Measurements from ENCODE around the gene EVPL. TPM values are rescaled to one million over a fixed set of nuclear protein-coding genes. Genes with fewer than 3 reads are reported as not detected.

Gene EVPL
- total and polyA plus RNA-seq, 2 of the 13 experiments (the other 11 are each of a cell fraction or from before 2014, with no cell fraction given) = 2.1 to 8.2 TPM

DNA sequence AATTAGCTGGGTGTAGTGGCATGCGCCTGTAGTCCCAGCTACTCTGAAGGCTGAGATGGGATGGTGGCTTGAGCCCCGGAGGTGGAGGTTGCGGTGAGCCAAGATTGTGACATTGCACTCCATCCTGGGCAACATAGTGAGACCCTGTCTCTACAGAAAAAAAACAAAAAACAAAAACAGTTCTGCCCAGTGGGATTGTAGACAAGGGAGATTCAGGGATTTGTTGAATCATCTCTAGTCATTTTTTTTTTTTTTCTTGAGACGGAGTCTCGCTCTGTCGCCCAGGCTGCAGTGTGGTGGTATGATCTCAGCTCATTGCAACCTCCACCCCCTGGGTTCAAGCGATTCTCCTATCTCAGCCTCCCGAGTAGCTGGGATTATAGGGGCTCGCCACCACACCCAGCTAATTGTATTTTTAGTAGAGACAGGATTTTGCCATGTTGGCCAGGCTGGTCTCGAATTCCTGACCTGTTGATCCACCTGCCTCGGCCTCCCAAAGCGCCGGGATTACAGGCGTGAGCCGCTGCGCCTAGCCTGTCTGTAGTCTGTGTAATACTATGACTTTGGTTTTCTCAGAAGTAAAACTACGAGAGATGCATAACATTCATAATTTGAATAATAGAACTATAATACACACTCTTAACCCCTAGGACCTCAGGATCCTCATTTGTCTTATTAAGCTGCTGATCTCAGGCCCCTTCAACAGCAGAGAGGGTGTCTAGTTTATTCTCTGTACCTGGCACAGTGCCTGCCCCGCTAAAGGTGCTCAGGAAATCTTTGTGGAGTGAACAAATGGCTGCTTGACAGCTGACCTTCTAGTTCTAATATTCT is 46.7 kb downstream of the EVPL start (continued):
- TF ChIP-seq, protein P1, sequence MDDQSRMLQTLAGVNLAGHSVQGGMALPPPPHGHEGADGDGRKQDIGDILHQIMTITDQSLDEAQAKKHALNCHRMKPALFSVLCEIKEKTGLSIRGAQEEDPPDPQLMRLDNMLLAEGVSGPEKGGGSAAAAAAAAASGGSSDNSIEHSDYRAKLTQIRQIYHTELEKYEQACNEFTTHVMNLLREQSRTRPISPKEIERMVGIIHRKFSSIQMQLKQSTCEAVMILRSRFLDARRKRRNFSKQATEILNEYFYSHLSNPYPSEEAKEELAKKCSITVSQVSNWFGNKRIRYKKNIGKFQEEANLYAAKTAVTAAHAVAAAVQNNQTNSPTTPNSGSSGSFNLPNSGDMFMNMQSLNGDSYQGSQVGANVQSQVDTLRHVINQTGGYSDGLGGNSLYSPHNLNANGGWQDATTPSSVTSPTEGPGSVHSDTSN (CRISPR knock-in tag; IDR thresholded peaks at IDR 0.05; ENCODE audit: borderline replicate concordance) = no peak
- TF ChIP-seq, protein P2, sequence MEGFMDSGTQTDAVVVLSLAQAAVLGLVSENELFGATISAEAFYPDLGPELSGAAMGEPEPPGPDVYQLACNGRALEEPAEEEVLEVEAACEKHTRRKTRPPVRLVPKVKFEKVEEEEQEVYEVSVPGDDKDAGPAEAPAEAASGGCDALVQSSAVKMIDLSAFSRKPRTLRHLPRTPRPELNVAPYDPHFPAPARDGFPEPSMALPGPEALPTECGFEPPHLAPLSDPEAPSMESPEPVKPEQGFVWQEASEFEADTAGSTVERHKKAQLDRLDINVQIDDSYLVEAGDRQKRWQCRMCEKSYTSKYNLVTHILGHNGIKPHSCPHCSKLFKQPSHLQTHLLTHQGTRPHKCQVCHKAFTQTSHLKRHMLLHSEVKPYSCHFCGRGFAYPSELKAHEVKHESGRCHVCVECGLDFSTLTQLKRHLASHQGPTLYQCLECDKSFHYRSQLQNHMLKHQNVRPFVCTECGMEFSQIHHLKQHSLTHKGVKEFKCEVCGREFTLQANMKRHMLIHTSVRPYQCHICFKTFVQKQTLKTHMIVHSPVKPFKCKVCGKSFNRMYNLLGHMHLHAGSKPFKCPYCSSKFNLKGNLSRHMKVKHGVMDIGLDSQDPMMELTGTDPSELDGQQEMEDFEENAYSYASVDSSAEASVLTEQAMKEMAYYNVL (CRISPR knock-in tag; IDR thresholded peaks at IDR 0.05; ENCODE audit: borderline replicate concordance) = no peak
- TF ChIP-seq KAT8 (CRISPR knock-in tag; IDR thresholded peaks at IDR 0.05) (no peak), HMG20B (CRISPR knock-in tag; conservative IDR thresholded peaks at IDR 0.05) (no peak), ISL2 (CRISPR knock-in tag; IDR thresholded peaks at IDR 0.05) (no peak), ZNF547 (CRISPR knock-in tag; IDR thresholded peaks at IDR 0.05) (no peak), MATR3 (CRISPR knock-in tag; IDR thresholded peaks at IDR 0.05) (no peak), FOXC1 (CRISPR knock-in tag; IDR thresholded peaks at IDR 0.05; ENCODE audit: borderline replicate concordance) (no peak), SETDB1 (CRISPR knock-in tag; IDR thresholded peaks at IDR 0.05; ENCODE audit: borderline replicate concordance) (no peak), ZNF121 (CRISPR knock-in tag; IDR thresholded peaks at IDR 0.05) (peak; percentile 99)
- TF ChIP-seq, protein P3, sequence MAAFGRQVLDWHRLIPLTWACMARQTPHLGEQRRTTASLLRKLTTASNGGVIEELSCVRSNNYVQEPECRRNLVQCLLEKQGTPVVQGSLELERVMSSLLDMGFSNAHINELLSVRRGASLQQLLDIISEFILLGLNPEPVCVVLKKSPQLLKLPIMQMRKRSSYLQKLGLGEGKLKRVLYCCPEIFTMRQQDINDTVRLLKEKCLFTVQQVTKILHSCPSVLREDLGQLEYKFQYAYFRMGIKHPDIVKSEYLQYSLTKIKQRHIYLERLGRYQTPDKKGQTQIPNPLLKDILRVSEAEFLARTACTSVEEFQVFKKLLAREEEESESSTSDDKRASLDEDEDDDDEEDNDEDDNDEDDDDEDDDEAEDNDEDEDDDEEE (CRISPR knock-in tag; IDR thresholded peaks at IDR 0.05) = no peak
- TF ChIP-seq, protein P4, sequence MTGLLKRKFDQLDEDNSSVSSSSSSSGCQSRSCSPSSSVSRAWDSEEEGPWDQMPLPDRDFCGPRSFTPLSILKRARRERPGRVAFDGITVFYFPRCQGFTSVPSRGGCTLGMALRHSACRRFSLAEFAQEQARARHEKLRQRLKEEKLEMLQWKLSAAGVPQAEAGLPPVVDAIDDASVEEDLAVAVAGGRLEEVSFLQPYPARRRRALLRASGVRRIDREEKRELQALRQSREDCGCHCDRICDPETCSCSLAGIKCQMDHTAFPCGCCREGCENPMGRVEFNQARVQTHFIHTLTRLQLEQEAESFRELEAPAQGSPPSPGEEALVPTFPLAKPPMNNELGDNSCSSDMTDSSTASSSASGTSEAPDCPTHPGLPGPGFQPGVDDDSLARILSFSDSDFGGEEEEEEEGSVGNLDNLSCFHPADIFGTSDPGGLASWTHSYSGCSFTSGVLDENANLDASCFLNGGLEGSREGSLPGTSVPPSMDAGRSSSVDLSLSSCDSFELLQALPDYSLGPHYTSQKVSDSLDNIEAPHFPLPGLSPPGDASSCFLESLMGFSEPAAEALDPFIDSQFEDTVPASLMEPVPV (CRISPR knock-in tag; IDR thresholded peaks at IDR 0.05) = no peak
- TF ChIP-seq, protein P5, sequence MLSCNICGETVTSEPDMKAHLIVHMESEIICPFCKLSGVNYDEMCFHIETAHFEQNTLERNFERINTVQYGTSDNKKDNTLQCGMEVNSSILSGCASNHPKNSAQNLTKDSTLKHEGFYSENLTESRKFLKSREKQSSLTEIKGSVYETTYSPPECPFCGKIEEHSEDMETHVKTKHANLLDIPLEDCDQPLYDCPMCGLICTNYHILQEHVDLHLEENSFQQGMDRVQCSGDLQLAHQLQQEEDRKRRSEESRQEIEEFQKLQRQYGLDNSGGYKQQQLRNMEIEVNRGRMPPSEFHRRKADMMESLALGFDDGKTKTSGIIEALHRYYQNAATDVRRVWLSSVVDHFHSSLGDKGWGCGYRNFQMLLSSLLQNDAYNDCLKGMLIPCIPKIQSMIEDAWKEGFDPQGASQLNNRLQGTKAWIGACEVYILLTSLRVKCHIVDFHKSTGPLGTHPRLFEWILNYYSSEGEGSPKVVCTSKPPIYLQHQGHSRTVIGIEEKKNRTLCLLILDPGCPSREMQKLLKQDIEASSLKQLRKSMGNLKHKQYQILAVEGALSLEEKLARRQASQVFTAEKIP (CRISPR knock-in tag; IDR thresholded peaks at IDR 0.05; ENCODE audit: borderline replicate concordance) = no peak
- TF ChIP-seq, protein P6, sequence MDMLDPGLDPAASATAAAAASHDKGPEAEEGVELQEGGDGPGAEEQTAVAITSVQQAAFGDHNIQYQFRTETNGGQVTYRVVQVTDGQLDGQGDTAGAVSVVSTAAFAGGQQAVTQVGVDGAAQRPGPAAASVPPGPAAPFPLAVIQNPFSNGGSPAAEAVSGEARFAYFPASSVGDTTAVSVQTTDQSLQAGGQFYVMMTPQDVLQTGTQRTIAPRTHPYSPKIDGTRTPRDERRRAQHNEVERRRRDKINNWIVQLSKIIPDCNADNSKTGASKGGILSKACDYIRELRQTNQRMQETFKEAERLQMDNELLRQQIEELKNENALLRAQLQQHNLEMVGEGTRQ (IDR thresholded peaks at IDR 0.05; ENCODE audit: low read depth, low read length) = no peak
- TF ChIP-seq, protein P6 (CRISPR knock-in tag; IDR thresholded peaks at IDR 0.05; ENCODE audit: borderline replicate concordance) = no peak
- TF ChIP-seq, protein P7, sequence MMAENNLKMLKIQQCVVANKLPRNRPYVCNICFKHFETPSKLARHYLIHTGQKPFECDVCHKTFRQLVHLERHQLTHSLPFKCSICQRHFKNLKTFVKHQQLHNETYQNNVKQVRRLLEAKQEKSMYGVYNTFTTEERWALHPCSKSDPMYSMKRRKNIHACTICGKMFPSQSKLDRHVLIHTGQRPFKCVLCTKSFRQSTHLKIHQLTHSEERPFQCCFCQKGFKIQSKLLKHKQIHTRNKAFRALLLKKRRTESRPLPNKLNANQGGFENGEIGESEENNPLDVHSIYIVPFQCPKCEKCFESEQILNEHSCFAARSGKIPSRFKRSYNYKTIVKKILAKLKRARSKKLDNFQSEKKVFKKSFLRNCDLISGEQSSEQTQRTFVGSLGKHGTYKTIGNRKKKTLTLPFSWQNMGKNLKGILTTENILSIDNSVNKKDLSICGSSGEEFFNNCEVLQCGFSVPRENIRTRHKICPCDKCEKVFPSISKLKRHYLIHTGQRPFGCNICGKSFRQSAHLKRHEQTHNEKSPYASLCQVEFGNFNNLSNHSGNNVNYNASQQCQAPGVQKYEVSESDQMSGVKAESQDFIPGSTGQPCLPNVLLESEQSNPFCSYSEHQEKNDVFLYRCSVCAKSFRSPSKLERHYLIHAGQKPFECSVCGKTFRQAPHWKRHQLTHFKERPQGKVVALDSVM (CRISPR knock-in tag; IDR thresholded peaks at IDR 0.05) = 0 out of 2 replicates have a peak, but pooled peaks have one; percentile 53

All from HepG2 (cell line).